ENCODE results near the gene MRPL14.

The MRPL14 gene

GRCh38 chr6:44090465-44090864, 36.8 kb downstream of the MRPL14 start:
- no peaks in the 10 kb centered on the region for H3K36me3 ChIP-seq (ENCODE audit: insufficient read depth)
- H4K20me1 ChIP-seq (ENCODE audit: insufficient read depth): no peaks in the 10 kb centered on the region
- H3K79me2 ChIP-seq (ENCODE audit: insufficient read depth, low read depth): no peaks in the 10 kb centered on the region
- no peaks in the 10 kb centered on the region for H3K27me3 ChIP-seq (ENCODE audit: insufficient read depth, low read depth)
- H2AFZ ChIP-seq (ENCODE audit: low read depth): no peak overlapping the region
- no peaks in the 10 kb centered on the region for H3K4me1 ChIP-seq (ENCODE audit: low read depth, poor library complexity, severe bottlenecking)
- H3K9ac ChIP-seq: no peak overlapping the region
- TF ChIP-seq CTCF (conservative IDR thresholded peaks at IDR 0.05; ENCODE audit: low read depth, low read length): no peak
- no peak overlapping the region for H3K4me3 ChIP-seq (IDR thresholded peaks at IDR 0.05; ENCODE audit: insufficient read depth, low read depth, low read length)
- H3K27ac ChIP-seq: no peak overlapping the region
- H3K4me2 ChIP-seq: no peak overlapping the region

DNA sequence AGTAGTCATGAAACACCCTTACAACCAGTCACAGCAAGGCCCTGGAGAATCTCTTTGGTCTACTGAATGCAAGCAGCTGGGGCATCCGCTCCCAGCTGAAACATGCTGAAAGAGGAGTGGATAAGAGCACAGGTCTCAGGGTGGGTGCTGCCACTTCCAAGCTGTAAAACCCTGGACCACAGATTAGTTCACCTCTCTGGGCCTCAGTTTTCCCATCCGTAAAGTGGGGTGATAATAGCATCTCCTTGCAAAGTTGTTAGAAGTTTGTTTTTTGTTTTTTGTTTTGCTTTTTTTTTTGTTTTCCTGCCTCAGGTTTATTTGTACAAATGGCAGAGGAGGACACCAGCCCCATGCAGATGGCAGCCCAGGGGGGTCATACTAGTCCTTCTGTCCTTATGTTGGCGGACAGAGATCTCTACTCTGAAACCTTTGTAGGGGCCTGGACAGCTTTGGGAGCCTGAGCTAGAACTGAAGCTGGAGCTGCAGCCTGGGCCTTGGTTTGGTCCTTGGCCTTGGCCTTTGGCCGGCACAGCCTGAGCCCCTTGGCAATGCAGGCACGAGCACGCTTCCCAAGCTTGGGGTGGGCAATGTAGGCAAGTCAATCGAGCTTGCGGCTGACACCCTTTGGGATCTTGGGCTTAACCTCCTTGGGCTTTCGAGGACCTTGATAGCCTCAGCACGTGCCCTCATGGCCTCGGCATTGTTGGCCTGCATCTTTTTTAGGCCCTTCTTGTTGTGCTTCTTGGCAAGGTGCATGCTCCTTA, 38.2 kb downstream of the MRPL14 start:
- no peaks in the 10 kb centered on the region for H3K36me3 ChIP-seq (ENCODE audit: insufficient read depth)
- no peak for TF ChIP-seq CTCF (conservative IDR thresholded peaks at IDR 0.05; ENCODE audit: low read depth, low read length)
- H4K20me1 ChIP-seq (ENCODE audit: insufficient read depth): no peaks in the 10 kb centered on the region
- peaks cover 5% of the 10 kb centered on the region for H3K4me1 ChIP-seq (ENCODE audit: low read depth, poor library complexity, severe bottlenecking)
- no peak overlapping the region for H3K27ac ChIP-seq
- no peak overlapping the region for H3K4me3 ChIP-seq (IDR thresholded peaks at IDR 0.05; ENCODE audit: insufficient read depth, low read depth, low read length)
- no peak overlapping the region for H3K4me2 ChIP-seq
- H3K9ac ChIP-seq: no peak overlapping the region
- H3K79me2 ChIP-seq (ENCODE audit: insufficient read depth, low read depth): no peaks in the 10 kb centered on the region
- H2AFZ ChIP-seq (ENCODE audit: low read depth): no peak overlapping the region
- no peaks in the 10 kb centered on the region for H3K27me3 ChIP-seq (ENCODE audit: insufficient read depth, low read depth)

DNA sequence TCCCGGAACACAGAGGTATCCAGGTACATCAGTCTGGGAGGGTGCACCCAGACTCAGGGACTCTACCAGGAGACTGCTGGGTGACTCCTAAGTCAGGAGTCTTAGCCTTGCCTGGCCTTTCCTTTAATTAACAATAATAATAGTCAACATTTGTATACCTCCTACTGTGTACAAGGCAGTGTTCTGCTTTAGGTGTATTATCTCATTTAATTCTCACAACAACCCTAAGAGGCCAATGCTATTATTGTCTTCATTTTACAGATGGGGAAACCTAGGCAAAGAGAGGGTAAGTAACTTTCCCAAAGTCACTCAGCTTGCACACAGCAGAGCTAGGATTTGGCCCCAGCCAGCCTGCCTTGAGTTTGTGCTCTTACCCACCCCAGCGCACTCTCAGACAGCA, 39.6 kb downstream of the MRPL14 start:
- Histone ChIP-seq H3K27me3 (ENCODE audit: insufficient read depth, low read depth) (no peaks in the 10 kb centered on the region), H3K4me3 (IDR thresholded peaks at IDR 0.05; ENCODE audit: insufficient read depth, low read depth, low read length) (no peak overlapping the region), H3K79me2 (ENCODE audit: insufficient read depth, low read depth) (no peaks in the 10 kb centered on the region), H3K36me3 (ENCODE audit: insufficient read depth) (no peaks in the 10 kb centered on the region), H3K4me1 (ENCODE audit: low read depth, poor library complexity, severe bottlenecking) (peaks cover 8% of the 10 kb centered on the region), H2AFZ (ENCODE audit: low read depth) (no peak overlapping the region), H3K4me2 (no peak overlapping the region), H3K9ac (no peak overlapping the region), H3K27ac (no peak overlapping the region), H4K20me1 (ENCODE audit: insufficient read depth) (no peaks in the 10 kb centered on the region)
- TF ChIP-seq CTCF (conservative IDR thresholded peaks at IDR 0.05; ENCODE audit: low read depth, low read length): no peak

GRCh38 chr6:44086931-44087574, 40.2 kb downstream of the MRPL14 start:
- no peaks in the 10 kb centered on the region for H3K27me3 ChIP-seq (ENCODE audit: insufficient read depth, low read depth)
- no peak overlapping the region for H3K27ac ChIP-seq
- no peak overlapping the region for H3K4me2 ChIP-seq
- no peak overlapping the region for H3K9ac ChIP-seq
- no peak for TF ChIP-seq CTCF (conservative IDR thresholded peaks at IDR 0.05; ENCODE audit: low read depth, low read length)
- H3K4me3 ChIP-seq (IDR thresholded peaks at IDR 0.05; ENCODE audit: insufficient read depth, low read depth, low read length): no peak overlapping the region
- H3K79me2 ChIP-seq (ENCODE audit: insufficient read depth, low read depth): no peaks in the 10 kb centered on the region
- no peaks in the 10 kb centered on the region for H3K36me3 ChIP-seq (ENCODE audit: insufficient read depth)
- no peak overlapping the region for H2AFZ ChIP-seq (ENCODE audit: low read depth)
- H4K20me1 ChIP-seq (ENCODE audit: insufficient read depth): no peaks in the 10 kb centered on the region
- peaks cover 14% of the 10 kb centered on the region for H3K4me1 ChIP-seq (ENCODE audit: low read depth, poor library complexity, severe bottlenecking)

Data from KMS-11 (cell line).